Measurements from ENCODE around the gene CNTN5.
A peak's percentile ranks its signal among the peaks of the same experiment; 100 is the strongest.

Gene CNTN5

DNA sequence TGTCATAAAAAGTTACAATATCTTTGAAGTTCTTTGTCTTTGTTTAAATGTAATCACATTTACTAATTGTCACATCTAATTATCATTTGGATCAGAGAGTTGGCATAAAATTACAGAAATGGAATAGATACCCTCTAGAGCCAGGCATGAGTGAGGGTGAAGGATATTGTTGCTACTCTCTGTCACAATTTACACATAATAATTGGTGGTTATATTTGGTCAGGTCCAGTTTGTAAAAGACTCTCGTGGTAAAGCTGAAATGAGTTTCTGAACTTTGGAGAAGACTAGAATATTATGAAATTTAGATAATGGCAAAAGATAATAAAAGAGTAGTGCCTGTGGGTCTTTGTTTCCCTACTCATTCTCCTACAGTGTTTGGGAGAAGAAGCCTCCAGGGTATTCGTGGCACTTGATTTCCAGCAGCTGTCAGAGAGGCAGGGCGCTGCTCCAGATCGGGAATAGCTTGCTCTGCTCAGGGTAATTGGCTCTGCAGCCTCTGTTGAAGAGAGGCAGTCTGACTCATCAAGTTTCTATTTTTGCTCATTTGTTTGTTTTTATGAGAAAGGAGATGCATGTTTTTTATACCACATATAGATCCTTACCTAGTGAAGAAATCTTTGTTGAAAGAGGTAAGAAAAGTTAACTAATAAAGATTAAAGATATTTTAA lies 349.9 kb downstream of the CNTN5 start:
- no peak overlapping the region for H3K4me3 ChIP-seq (ENCODE audit: control insufficient read depth, low read depth, low read length)
- DNase-seq (ENCODE audit: low read depth), result peak; percentile 11
- TF ChIP-seq, protein P1, sequence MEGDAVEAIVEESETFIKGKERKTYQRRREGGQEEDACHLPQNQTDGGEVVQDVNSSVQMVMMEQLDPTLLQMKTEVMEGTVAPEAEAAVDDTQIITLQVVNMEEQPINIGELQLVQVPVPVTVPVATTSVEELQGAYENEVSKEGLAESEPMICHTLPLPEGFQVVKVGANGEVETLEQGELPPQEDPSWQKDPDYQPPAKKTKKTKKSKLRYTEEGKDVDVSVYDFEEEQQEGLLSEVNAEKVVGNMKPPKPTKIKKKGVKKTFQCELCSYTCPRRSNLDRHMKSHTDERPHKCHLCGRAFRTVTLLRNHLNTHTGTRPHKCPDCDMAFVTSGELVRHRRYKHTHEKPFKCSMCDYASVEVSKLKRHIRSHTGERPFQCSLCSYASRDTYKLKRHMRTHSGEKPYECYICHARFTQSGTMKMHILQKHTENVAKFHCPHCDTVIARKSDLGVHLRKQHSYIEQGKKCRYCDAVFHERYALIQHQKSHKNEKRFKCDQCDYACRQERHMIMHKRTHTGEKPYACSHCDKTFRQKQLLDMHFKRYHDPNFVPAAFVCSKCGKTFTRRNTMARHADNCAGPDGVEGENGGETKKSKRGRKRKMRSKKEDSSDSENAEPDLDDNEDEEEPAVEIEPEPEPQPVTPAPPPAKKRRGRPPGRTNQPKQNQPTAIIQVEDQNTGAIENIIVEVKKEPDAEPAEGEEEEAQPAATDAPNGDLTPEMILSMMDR (IDR thresholded peaks at IDR 0.05; ENCODE audit: control insufficient read depth, insufficient read depth, low read depth, low read length, missing control alignments), result no peak

DNA sequence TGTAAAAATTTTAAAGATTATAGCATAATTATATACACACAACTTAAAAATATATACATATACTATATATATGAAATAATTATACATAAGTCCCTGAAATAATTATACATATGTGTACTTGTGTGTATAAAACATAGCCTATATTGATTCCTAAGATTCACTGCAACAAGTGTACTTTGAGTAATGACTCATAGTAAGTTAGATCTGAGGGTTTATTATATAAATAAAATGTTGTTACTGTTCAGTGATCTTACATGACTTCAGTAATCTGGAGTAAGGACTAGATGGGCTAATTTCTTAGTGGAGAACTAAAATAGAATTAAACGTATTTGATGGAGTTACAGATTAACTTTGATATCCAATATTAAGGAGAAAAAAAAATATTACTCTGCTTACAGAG lies 350.5 kb downstream of the CNTN5 start:
- no peak overlapping the region for H3K4me3 ChIP-seq (ENCODE audit: control insufficient read depth, low read depth, low read length)
- TF ChIP-seq, protein P1 (IDR thresholded peaks at IDR 0.05; ENCODE audit: control insufficient read depth, insufficient read depth, low read depth, low read length, missing control alignments), result no peak
- no peak for DNase-seq (ENCODE audit: low read depth)

DNA sequence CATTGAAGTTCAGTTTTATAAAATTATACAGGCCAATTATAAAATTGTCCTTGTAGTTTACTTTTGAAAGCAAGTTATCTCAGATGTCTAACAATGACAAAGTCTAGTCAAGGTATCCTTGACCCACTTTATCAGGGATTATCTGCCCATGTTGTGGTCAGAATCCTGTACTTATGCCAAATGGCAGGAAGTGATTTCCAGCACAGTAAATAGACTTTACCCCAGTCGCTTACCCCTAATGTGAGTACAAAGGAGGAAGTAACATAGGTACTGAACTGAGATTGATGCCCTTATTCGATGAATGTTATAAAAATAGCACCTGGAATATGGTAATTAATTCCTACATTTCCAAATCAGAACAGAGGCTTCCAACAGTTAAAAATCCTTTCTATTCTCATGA lies 355.7 kb downstream of the CNTN5 start:
- TF ChIP-seq, protein P1 (IDR thresholded peaks at IDR 0.05; ENCODE audit: control insufficient read depth, insufficient read depth, low read depth, low read length, missing control alignments), result no peak
- no peak for DNase-seq (ENCODE audit: low read depth)
- H3K4me3 ChIP-seq (ENCODE audit: control insufficient read depth, low read depth, low read length), result no peak overlapping the region

DNA sequence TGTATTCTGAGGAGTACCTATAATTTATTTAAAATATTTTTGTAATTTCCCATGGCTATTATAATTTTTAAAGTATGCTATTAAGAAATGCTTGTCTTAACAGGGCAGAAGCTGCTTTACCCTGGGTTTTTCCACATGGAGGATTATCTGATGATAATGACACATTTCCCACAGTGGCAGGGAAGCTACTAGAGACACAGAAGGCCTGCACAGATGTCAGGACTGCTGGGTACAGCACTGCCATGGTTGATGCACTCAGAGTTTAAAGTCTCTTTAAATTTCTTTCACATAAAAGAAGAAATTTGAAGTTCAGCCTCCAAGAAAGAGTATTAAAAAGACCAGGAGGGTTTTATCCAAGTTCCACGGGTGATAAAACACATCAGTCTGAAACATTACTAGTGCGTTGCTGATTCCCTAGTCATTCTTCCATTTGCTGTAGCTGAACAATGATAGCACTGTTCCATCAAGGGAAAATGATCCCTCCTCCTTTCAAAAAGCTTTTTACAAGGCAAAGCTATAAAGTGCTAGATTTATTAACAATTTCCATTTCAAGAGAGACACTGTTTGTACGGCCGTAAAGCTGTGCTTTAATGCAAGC lies 363.0 kb downstream of the CNTN5 start:
- TF ChIP-seq, protein P1 (IDR thresholded peaks at IDR 0.05; ENCODE audit: control insufficient read depth, insufficient read depth, low read depth, low read length, missing control alignments), result no peak
- DNase-seq (ENCODE audit: low read depth), result no peak
- H3K4me3 ChIP-seq (ENCODE audit: control insufficient read depth, low read depth, low read length), result no peak overlapping the region

DNA sequence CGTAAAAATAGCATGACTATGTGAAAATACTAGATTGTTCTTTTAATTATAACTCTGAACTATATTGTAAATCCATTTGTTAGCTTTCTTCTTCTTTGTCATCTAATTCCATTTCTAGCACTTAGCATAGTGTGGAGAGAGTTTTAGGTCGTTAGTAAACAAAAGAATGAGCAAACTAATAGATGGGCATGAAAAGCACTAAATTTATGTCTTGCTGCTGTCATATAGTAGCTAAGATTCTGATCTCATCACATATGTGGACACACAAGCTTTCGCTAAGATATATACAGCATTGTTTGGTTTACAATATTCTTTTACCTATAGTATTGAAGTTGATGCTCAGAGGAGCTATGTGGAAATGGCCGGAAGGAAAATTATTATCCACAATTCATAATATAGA lies 370.5 kb downstream of the CNTN5 start:
- TF ChIP-seq, protein P1 (IDR thresholded peaks at IDR 0.05; ENCODE audit: control insufficient read depth, insufficient read depth, low read depth, low read length, missing control alignments), result no peak
- H3K4me3 ChIP-seq (ENCODE audit: control insufficient read depth, low read depth, low read length), result no peak overlapping the region
- no peak for DNase-seq (ENCODE audit: low read depth)

DNA sequence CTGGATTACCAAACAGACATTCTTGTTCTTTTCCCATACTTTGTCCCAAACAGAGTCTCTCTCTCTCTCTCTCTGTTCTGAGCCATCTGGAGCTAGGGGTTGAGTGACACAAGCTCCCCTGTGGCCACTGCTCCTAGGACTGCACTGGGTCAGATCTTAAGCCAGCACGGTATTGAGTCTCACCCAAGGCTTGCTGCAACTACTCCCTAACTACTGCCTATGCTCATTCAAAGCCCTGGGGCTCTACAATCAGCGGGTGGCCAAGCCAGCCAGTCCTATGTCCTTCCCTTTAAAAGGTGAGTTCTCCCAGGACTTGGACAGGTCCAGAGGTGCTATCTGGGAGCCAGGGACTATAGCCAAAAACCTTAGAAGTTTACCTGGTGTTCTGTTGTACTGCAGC lies 385.6 kb downstream of the CNTN5 start:
- TF ChIP-seq, protein P1 (IDR thresholded peaks at IDR 0.05; ENCODE audit: control insufficient read depth, insufficient read depth, low read depth, low read length, missing control alignments), result no peak
- no peak for DNase-seq (ENCODE audit: low read depth)
- no peak overlapping the region for H3K4me3 ChIP-seq (ENCODE audit: control insufficient read depth, low read depth, low read length)

Data from AG09309 (cell line).